Limb (tissue), 2 donors: Measurements from ENCODE around the gene NTSR1.
"Not testable (repeated sequence)": the region's sequence is repeated elsewhere in the genome, so short reads cannot be mapped to it uniquely, and the experiment has no call there.

Experiments
- DNase-seq, 2 donors: peaks; one replicate each; pipeline ENCODE4 v3.0.0-alpha.2; 2016; ENCODE audit errors: extremely low spot score in 2 of 2

NTSR1 gene

GRCh38 chr20:62674370-62674769 lies 34.3 kb upstream of the NTSR1 start:
- no peak for DNase-seq

DNA sequence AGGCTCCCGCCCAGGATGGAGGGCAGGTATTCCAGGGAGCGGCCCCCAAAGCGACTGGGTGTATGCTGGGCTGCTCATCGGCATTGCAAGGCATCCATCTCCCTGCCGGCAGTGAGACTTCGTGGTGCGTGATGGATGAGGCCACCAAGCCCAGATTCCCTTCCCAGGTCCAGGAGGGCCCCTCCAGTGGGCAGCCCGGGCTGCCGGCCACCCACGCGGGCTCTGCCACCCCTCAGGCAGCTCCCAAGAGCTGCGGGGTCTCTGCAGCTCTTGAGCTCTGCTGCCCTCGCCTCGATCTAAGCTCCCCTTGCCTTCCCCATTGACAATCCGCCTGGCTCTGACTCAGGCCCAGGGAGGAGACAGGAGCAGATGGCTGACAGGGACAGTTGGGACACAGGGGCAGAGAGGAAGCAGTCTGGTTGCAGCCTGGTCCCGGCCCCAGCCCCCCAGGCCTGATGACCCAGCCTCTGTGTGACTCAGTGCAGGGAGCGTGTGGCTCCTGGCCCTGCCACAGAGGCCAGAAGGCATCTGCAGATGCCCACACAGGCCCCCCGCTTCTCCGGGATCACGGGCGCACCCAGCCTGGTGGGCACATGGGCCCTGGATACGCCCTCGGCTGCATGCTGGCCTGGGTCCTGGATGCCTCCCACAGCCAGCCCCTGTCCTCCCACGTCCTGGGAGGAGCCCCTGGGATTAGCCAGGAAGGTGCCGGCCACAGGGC lies 33.3 kb upstream of the NTSR1 start:
- no peak for DNase-seq

GRCh38 chr20:62675877-62676260 lies 32.8 kb upstream of the NTSR1 start:
- DNase-seq: no peak

DNA sequence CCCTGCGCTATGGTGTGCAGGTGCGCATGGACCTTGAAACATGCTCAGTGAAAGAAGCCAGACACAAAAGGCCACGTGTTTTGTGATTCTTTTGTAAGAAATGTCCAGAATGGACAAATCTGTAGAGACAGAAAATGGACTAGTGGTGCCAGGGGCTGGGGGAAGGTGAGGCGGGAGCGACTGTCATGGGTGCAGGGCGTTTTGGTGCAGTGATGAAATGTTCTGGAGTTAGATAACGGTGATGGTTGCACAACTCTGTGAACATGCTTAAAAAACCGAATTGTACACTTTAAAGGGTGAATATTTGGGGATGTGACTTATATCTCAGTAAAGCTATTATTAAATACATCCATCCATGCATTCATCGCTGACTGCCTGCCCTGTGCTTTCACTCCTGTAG lies 31.7 kb upstream of the NTSR1 start:
- DNase-seq: no peak

GRCh38 chr20:62677678-62678077 lies 31.0 kb upstream of the NTSR1 start:
- no peak for DNase-seq

GRCh38 chr20:62678553-62678952 lies 30.1 kb upstream of the NTSR1 start:
- DNase-seq: no peak

GRCh38 chr20:62679978-62680589 lies 28.6 kb upstream of the NTSR1 start:
- DNase-seq: no peak

DNA sequence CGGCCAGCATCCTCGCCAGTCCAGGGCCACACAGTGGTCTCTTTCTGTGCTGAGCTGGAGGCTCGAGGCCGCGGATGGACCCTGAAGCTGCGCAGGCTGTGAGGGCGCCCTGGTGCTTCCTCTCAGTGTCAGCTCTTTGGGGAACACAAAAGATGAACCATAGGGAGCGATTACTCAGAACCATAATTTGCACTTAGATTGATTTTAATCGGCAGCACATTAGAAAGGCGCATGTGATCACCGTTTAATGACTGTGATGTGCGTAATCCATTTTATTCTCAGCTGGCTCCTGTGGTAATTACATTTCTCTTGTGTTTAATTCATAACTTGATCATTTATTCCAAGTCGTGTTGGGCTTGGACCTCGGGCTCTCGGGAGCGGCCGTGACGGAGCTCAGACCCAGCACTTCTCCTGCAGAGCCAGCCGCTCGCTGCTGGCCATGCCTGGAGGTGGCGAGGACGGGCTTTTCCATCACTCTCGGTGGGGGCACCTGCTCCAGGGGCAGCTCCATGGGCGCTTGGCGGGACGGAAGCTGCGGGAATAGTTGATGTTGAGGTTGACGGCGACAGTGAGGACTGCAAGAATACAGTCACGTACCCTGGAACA lies 25.6 kb upstream of the NTSR1 start:
- no peak for DNase-seq

GRCh38 chr20:62683660-62684322 lies 24.8 kb upstream of the NTSR1 start:
- not testable (repeated sequence) for DNase-seq

DNA sequence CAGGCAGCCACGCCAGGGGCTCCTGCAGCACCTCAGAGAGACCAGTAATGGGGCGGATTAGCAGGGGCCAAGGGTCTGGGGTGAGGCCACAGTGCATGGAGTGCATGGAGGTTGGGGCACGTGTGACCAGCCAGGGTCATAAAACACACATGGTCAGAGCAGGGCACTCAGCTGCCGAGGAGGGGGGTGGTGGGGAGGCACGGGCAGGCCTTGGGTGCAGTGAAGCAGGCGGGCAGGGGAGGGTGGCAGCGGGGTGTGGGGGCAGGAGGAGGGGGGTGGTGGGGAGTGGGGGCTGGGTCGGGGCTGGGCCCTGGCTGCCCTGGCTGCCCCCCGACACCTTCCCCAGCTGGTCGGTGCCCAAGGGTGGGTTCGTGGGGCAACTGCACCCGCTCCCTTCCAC lies 23.7 kb upstream of the NTSR1 start:
- DNase-seq: no peak

GRCh38 chr20:62685781-62686555 lies 22.7 kb upstream of the NTSR1 start:
- DNase-seq: no peak

DNA sequence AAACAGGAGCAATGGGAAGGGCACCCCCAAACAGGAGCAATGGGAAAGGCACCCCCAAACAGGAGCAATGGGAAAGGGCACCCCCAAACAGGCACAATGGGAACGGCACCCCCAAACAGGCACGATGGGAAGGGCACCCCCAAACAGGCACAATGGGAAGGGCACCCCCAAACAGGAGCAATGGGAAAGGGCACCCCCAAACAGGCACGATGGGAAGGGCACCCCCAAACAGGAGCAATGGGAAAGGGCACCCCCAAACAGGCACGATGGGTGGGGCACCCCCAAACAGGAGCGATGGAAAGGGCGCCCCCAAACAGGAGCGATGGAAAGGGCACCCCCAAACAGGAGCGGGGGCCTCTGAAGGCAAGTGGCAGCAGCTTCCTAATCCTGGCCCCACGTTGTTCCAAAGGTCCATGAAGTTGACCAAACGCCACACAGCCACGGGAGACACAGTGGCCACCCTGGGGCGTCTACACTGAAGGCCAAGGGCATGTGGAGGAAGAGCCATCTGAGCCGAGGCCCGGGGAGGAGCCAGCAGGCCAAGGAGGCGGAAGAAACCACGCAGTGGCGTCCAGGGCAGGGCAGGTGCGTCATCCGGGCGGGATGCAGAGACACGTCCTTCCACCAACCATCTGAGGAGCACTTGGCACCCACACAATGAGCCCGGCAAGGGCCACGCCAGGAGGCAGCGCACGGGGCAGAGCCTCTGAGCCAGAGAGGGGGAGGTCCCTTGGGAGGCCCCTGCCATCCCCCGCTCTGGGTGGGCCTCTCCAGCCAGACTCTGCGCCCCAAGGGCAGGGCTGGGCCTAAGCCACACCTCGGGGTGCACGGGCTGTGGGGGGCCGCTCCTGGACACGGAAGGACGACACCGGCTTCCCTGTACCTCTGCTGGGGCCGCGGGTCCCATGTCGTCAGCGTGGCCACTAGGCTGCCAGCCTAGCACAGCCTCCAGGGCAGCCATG lies 21.5 kb upstream of the NTSR1 start:
- no peak for DNase-seq

GRCh38 chr20:62688083-62688482 lies 20.6 kb upstream of the NTSR1 start:
- DNase-seq: no peak

GRCh38 chr20:62688855-62689460 lies 19.7 kb upstream of the NTSR1 start:
- DNase-seq: no peak

DNA sequence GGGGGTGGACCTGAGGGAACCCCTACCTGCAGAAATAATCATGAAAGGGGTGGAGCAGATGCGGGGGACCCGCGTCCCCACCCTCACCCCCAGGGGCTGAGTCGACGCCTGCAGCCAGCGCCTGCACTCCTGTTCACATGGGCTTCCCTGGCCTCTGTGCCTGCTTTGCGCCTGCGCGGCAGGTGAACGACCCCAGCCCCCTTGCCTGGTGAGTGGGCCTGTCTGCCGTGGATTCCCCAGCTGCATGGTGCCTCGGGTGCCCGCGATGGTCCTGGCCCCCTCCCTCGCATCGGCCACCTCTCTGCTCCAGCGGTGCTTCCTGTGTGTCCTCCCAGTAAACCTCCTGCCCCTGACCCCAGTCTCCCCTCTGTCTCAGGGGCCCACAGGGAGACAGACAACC lies 18.8 kb upstream of the NTSR1 start:
- DNase-seq: no peak

DNA sequence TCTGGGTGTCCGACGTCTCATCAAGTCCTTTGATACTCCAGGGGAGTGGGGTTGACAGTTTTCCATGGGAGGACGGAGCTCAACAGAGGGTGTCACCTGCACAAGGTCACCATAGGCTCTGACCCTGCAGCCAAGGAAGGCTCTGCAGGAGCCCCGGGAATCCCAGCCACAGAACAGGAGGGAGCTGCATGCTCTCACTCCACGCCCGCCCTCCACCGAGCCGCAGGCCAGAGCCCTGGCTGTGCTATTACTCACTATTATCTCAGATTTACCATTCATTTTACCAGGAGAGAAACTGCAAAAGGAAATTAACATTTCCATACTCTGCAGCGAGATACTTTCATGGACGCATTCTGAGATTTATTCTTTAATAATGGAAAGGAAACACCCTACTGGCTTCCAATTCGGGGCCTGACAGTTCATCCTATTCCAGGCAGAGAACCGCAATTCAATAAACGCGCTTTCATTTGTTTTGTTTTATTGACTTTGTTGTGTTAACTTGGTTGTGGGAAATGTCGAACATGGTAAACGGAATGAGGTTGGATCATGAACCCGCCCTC lies 18.3 kb upstream of the NTSR1 start:
- no peak for DNase-seq

- no peak for DNase-seq
These were observed 17.1 kb upstream of the NTSR1 start for GRCh38 chr20:62691487-62691886.

DNA sequence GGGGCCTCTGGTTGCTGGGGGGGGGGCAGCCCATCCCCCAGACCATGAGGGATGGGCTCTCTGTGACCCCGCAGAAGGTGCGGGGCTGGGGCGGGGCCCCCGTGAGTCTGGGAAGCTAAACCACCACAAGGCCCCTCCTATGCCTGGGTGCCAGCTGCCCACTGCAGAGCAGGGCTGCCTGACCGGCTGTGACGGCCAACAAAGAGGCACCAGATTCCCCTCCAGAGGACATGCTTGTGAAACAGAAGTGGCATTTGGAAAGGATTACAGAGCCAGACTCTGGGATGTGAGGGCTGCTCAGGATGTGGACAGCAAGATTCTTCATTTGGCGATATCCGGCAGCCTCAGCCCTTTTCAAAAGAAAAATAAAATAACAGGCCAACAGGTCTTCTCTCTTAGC lies 16.5 kb upstream of the NTSR1 start:
- peak in 1 of 2 donors; percentile 55 for DNase-seq

GRCh38 chr20:62692801-62693523 lies 15.7 kb upstream of the NTSR1 start:
- no peak for DNase-seq
